Measurements from ENCODE around the gene ZDHHC18.

GRCh38 chr1:26882696-26883463 lies 56.4 kb downstream of the ZDHHC18 start:
- TF ChIP-seq POLR2AphosphoS5 (IDR thresholded peaks at IDR 0.05; ENCODE audit: borderline replicate concordance, low read depth, low read length): no peak
- no peak for TF ChIP-seq EZH2 (IDR thresholded peaks at IDR 0.05)
